Heart left ventricle (tissue), 16 donors: ENCODE results near the gene NGFR. TPM values are rescaled to one million over a fixed set of nuclear protein-coding genes. Genes with fewer than 3 reads are reported as not detected.

Source experiments
- ATAC-seq, 4 donors: fragments of 200-7000 bp; cut with Tn5 transposase; one replicate each; pipeline ENCODE4 v1.9.1; 2020 to 2022; ENCODE audit warnings: moderate library complexity in 4 of 4, mild to moderate bottlenecking in 3 of 4, moderate number of reproducible peaks in 1 of 4
- DNase-seq, 5 donors: peaks; one replicate each; pipeline ENCODE4 v3.0.0-alpha.2; 2020
- H3K27ac ChIP-seq, 12 donors: fragments of 200-600 bp; sonication (generic) in 4 of 12; one replicate each; pipeline versions ENCODE4 v1.5.0 to v1.8.0; 2016 to 2022; ENCODE audit warnings: mild to moderate bottlenecking in 2 of 12
- H3K27me3 ChIP-seq, 9 donors: fragments of 200-600 bp; sonication (generic) in 2 of 9; one replicate each; pipeline versions ENCODE4 v1.5.1 to v1.8.0; 2016 to 2022; ENCODE audit warnings: mild to moderate bottlenecking in 3 of 9
- H3K36me3 ChIP-seq, 9 donors: fragments of 200-600 bp; sonication (generic) in 2 of 9; one replicate each; pipeline versions ENCODE4 v1.5.0 to v1.8.0; 2018 to 2022; ENCODE audit warnings: mild to moderate bottlenecking in 2 of 9
- H3K4me1 ChIP-seq, 12 donors: fragments of 200-600 bp; sonication (generic) in 4 of 12; one replicate each; pipeline versions ENCODE4 v1.5.0 to v1.8.0; 2016 to 2022; ENCODE audit warnings: mild to moderate bottlenecking in 3 of 12
- H3K4me3 ChIP-seq, 12 donors: fragments of 200-600 bp; sonication (generic) in 4 of 12; one replicate each; pipeline versions ENCODE4 v1.5.0 to v1.8.0; 2017 to 2022; ENCODE audit warnings: mild to moderate bottlenecking in 9 of 12, moderate library complexity in 4 of 12
- H3K9me3 ChIP-seq, 12 donors: fragments of 200-600 bp; sonication (generic) in 4 of 12; one replicate each; pipeline versions ENCODE4 v1.5.0 to v1.8.0; 2016 to 2022; ENCODE audit warnings: mild to moderate bottlenecking in 1 of 12
- POLR2A ChIP-seq, 2 donors: fragments of 450-650 bp; IDR thresholded peaks; one replicate each; pipeline ENCODE4 v1.6.1; 2017; ENCODE audit warnings: antibody characterized with exemption in 2 of 2, mild to moderate bottlenecking in 2 of 2, moderate library complexity in 2 of 2
- WGBS, 4 donors: extraction: QIAGEN DNeasy Blood & Tissue Kit in 2 of 4; methylation state at CpG; one replicate each; pipeline versions ENCODE4 v1.1.5 to v1.1.7; 2013 to 2018; 5-methylcytosine and 5-hydroxymethylcytosine counted together
- intact Hi-C, 10 donors: fragments of 100-400 bp; cut with DNase I; formaldehyde crosslinking; loops; one replicate each; pipeline versions ENCODE4 v1.11.1 to v1.14.2; 2022
- polyA plus RNA-seq, 2 donors: library from polyadenylated mRNA; stranded (reverse); fragments of 200-250 nt; gene quantifications; one replicate each; pipeline ENCODE4 v1.2.3, GENCODE V29; 2013
- total RNA-seq, 9 donors: library from RNA; depleted of rRNA in 2 of 9; stranded (reverse); fragments of >200 nt in 2 of 9; fragmentation: NEBNext Ultra II Directional in 3 of 9; extraction: Animal tissue kit (Norgen Biotek cat#: 25700) in 3 of 9; gene quantifications; one replicate each; pipeline versions ENCODE4 v1.1.0 to v1.2.4, GENCODE V29; 2016 to 2023
- TF ChIP-seq, protein P1 (sequence below), 12 donors: fragments of 200-600 bp; sonication (generic) in 4 of 12; IDR thresholded peaks; one replicate each; pipeline versions ENCODE4 v1.5.0 to v1.8.0; 2018 to 2022; ENCODE audit warnings: antibody characterized with exemption in 12 of 12, mild to moderate bottlenecking in 5 of 12
- donor health status: ischemic (EF 13 %, LVEDD 7.1; RV severe dilation, severe dysfunction).
- donor health status: healthy with polysubstance abuse.
- donor health status: DM: no; HTN: yes; CAD: no.
- donor health status: DM: no; HTN: no; CAD: no.
- donor health status: ischemic (EF 25% LVEDD 6.9; RV normal size, moderate dysfunction).
- donor health status: ischemic (EF 25% LVEDD 5.7; RV mildly dilated, moderate dysfunction).
- donor health status: healthy.
- donor health status: DM: yes; HTN: yes; CAD: no.
- donor health status: ischemic (EF 35%, LVEDD 5.7; RV mildly dilated, moderate dysfunction).
- donor health status: nonischemic (EF 11% LVEDD 7.7; RV severe dilation, severe dysfunction).
- donor health status: DM: yes; HTN: yes; CAD: no.
- donor health status: PGD.
- donor health status: ischemic (EF 29% LVEDD 5.4; RV normal size, mild dysfunction).
- donor health status: nonischemic (EF 23%, LVEDD 6.1; RV moderate dilation, normal function).

Gene NGFR
- total and polyA plus RNA-seq, 11 donors = 2.3 to 16.8 (median 6.2) TPM

DNA sequence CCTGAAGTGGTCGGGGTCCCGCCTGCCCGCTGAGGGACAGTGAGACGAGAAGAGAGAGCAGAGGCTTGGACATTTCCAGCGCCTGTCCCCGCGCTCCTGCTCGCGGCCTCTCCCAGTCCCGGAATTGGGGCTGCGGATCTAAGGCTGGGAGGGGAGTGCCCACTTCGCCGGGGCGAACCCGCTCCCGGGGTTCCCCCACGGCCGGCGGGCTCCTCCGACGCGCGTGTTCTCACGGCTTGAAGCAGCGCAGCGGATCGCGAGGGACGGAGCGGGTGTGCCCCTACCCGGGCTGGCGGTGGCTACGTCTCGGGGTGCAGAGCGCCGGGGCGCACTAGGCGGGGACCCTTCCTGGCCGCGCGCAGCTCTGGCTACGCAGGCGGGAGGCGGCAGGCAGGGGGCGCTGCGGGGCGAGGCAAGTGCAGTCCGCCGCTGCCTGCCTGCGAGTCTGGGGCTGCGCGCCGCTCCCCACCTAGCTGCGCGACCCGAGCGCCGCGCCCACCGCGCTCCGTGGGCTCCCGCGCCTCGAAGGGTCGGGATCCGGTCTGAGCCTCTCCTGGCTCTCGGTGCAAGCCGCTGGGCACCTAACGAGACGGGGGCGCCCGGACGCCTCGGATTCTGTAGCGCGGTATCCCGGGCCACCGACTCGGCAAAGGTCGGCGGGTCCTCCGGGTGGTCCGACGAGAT lies 1.2 kb downstream of the NGFR start:
- DNase-seq = peak; percentile 76 to 90 (median 82)
- peak; percentile 63 to 88 (median 79) for ATAC-seq
- intact Hi-C loops = loop anchor here (2.0 to 10.0 kb wide), 9 partner anchors 51 to 88 kb away; no protein-coding TSS in a partner anchor

DNA sequence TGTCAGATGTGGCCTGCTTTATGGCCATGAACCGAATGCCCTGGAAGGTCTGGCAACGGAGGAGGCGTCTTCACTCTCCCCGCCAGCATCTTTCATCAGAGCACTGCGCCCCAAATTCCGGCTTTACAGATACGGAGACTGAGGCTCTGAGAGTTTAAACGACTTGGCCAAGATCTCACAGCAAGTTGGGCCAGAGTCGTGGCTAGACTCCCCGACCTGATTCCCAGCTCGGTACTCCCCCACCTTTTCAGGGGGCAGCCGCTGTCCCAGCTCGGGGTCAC lies 1.7 kb downstream of the NGFR start:
- H3K27me3 ChIP-seq = peaks cover 17 to 71% (median 53%) of the 10 kb centered on the region in 9 donors
- H3K36me3 ChIP-seq = no peaks in the 10 kb centered on the region
- intact Hi-C loops = loop anchor here (2.0 to 10.0 kb wide), 9 partner anchors 50 to 88 kb away; no protein-coding TSS in a partner anchor
- peak overlapping the region in 4 of 12 donors; percentile 9 to 48 (median 32) for H3K27ac ChIP-seq
- 0 to 4% (median 1%) methylated on average over 1 to 13 of the region's 13 CpGs for WGBS, 4 donors
- ATAC-seq (no peak), DNase-seq (no peak)
- H3K9me3 ChIP-seq = no peaks in the 10 kb centered on the region
- TF ChIP-seq, protein P1, sequence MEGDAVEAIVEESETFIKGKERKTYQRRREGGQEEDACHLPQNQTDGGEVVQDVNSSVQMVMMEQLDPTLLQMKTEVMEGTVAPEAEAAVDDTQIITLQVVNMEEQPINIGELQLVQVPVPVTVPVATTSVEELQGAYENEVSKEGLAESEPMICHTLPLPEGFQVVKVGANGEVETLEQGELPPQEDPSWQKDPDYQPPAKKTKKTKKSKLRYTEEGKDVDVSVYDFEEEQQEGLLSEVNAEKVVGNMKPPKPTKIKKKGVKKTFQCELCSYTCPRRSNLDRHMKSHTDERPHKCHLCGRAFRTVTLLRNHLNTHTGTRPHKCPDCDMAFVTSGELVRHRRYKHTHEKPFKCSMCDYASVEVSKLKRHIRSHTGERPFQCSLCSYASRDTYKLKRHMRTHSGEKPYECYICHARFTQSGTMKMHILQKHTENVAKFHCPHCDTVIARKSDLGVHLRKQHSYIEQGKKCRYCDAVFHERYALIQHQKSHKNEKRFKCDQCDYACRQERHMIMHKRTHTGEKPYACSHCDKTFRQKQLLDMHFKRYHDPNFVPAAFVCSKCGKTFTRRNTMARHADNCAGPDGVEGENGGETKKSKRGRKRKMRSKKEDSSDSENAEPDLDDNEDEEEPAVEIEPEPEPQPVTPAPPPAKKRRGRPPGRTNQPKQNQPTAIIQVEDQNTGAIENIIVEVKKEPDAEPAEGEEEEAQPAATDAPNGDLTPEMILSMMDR (IDR thresholded peaks at IDR 0.05) = no peak
- TF ChIP-seq POLR2A (IDR thresholded peaks at IDR 0.05) = no peak
- H3K4me1 ChIP-seq = peaks cover 0 to 38% (median 25%) of the 10 kb centered on the region in 12 donors
- H3K4me3 ChIP-seq = peak overlapping the region; percentile 29 to 76 (median 56)

More for the DNA sequence above, 1.2 kb downstream of the NGFR start:
- H3K9me3 ChIP-seq = no peaks in the 10 kb centered on the region
- peaks cover 0 to 38% (median 25%) of the 10 kb centered on the region in 12 donors for H3K4me1 ChIP-seq
- H3K27me3 ChIP-seq = peaks cover 17 to 70% (median 49%) of the 10 kb centered on the region in 9 donors
- peak overlapping the region in 3 of 12 donors; percentile 5 to 32 (median 22) for H3K27ac ChIP-seq
- H3K4me3 ChIP-seq = peak overlapping the region; percentile 29 to 76 (median 56)
- 1 to 2% (median 1%) methylated on average over 26 to 85 of the region's 85 CpGs for WGBS, 4 donors
- H3K36me3 ChIP-seq = no peaks in the 10 kb centered on the region
- no peak for TF ChIP-seq POLR2A (IDR thresholded peaks at IDR 0.05)
- TF ChIP-seq, protein P1 (IDR thresholded peaks at IDR 0.05) = peak; percentile 68 to 94 (median 88)

DNA sequence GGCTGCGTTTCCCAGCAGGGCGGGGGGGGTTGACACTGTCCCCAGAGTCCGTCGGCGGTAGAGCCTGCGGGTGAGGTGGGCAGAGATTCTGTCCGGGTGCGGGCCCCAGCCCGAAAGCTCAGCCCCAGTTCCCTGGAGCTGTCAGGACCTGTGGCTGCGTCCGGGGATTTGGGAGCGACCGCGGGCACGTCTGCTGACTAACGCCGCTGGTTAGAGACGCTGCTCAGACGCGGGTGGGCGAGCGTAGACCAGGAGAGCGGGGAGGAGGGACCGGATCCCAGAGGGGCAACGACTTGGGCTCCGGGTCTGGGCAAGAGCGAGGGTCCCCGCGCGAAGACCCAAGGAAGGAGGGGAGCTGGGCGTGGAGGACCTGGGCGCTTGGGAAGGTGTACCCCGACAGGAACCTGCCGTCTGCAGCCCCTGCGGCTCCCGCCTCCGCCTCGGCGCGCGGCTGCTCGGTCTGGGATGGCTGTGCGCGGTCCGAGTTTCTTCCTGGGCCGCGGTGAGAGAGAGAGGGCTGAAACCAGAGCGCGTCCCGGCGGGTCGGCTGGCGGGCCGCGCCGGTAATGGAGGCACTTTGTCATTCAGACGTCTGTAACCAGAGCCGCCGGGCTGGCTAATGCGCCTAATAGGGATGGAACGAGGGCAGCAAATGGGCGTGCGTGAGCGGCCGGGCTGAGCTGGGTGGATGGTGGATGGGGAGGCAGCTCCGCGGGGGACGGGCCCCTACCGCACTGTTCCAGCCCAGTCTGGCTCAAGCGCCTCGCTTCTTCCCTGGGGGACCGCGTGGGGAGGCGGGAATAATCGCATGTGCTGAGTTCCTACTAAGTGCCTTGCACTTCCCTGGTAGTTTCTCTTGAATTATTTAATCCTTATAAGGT lies 2.3 kb downstream of the NGFR start:
- Histone ChIP-seq H3K27me3 (peaks cover 17 to 77% (median 54%) of the 10 kb centered on the region in 9 donors), H3K36me3 (no peaks in the 10 kb centered on the region), H3K4me3 (peak overlapping the region; percentile 29 to 76 (median 56)), H3K27ac (peak overlapping the region in 5 of 12 donors; percentile 9 to 48 (median 32)), H3K9me3 (no peaks in the 10 kb centered on the region), H3K4me1 (peaks cover 0 to 38% (median 25%) of the 10 kb centered on the region in 12 donors)
- TF ChIP-seq, protein P1 (IDR thresholded peaks at IDR 0.05) = no peak
- no peak for TF ChIP-seq POLR2A (IDR thresholded peaks at IDR 0.05)
- 1 to 4% (median 3%) methylated on average over 56 to 75 of the region's 75 CpGs for WGBS, 4 donors
- ATAC-seq (peak in 3 of 4 donors; percentile 59 to 76 (median 74)), DNase-seq (peak in 3 of 5 donors; percentile 68 to 83 (median 77))
- intact Hi-C loops = loop anchor here (2.0 to 10.0 kb wide), 9 partner anchors 50 to 89 kb away; no protein-coding TSS in a partner anchor
